Fibroblast of skin of left quadriceps (primary cell): ENCODE data around the gene SERPINB10.

Source experiments
- DNase-seq, 2 experiments: peaks; one replicate each; pipeline ENCODE4 v3.0.0-alpha.2; 2013; ENCODE audit warnings: low read depth in 2 of 2

Gene SERPINB10

DNA sequence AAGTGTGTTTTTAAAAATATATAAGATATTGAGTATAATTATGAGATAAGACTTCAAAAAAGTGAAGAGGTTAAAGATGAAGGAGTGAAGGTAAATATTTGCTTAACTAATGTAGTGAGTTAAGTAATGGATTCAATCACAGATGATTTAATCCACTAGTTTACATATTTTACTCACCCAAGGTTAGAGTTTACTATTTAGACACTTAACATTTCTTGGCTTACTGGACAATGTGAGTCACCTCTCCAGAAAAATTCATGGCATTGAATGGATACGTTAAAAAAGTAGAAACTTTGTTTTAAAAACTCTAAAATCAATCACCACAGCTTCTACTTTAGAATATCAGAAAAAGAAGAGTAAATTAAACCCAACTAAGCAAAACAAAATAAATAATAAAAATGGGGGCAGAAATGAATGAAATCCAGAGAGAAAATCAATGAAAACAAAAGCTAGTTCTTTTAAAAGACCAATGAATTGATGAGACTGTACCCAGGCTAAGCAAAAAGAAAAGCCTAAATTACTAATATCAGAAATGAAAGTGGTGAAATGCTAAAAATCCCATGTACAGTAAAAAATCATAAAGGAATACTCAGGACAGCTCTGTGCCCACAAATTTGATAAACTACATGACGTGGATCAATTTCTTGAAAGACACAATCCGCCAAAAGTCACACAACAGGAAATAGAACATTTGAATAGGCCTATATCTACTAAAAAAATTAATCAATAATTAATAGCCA is 39.5 kb downstream of the SERPINB10 start:
- no peak for DNase-seq

DNA sequence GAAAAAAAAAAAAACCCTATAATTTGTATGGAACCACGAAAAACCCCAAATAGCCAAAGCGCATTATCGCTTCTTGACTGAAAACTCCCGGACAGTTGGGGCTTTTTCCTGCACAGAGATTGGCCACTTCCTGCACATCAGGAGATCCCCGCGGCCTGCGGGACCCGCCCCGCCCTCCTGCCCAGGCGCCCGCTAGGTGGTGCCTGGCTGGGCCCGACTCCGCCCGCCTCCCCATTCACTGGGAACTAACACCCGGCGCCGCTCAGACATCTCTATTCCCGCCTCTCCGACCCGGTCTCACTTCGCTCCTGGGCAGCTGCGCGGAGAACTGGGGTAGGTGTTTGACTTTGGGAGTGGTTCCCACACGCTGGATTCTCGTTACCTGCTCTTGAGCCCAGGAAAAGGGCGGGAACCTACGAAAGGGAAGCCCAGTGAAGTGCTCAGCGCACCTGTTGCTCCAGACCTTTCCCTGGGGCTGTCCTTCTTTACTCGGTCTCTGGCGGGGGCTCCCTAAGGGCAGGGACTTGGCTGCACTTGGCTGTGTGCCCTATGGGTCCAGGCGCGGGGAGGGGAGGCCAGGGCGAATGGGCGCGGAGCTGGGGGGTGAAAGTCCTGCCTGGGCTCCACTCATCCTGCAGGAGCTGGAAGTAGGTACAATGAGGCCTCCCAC is 41.4 kb downstream of the SERPINB10 start, which contains the start of gene HMSD:
TSS of gene HMSD (plus strand) at position 234 of the 670 bp plus-strand sequence. CDS start 4,155 bp downstream, outside the sequence.
- DNase-seq = no peak

- DNase-seq = peak in 1 of 2 experiments; percentile 31
Observed at GRCh38 chr18:63951302-63951705, 43.5 kb downstream of the SERPINB10 start.

- peak; percentile 39 to 46 for DNase-seq
Observed at GRCh38 chr18:63953811-63954210, 46.1 kb downstream of the SERPINB10 start.

- peak; percentile 78 to 80 for DNase-seq
Observed at GRCh38 chr18:63956755-63957154, 49.0 kb downstream of the SERPINB10 start.

DNA sequence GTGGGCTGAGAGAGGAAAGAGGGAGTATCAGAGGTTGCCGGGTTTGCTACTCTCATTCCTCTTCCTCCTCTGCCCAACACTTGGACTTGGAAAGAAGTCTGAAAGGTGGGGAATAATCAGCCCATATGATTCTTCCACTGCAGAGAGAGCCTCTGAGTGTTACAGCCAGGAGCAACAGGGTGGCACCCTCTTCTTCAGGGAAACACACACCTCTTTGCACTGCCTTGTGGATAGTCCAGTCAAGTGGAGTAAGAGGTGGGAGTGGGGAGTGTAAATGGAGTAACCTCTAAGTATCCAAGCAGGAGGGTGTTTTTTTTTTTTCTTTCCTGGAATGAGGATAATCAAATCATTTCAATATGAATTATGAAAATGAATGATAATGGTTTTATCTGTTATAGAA is 53.1 kb downstream of the SERPINB10 start:
- no peak for DNase-seq

DNA sequence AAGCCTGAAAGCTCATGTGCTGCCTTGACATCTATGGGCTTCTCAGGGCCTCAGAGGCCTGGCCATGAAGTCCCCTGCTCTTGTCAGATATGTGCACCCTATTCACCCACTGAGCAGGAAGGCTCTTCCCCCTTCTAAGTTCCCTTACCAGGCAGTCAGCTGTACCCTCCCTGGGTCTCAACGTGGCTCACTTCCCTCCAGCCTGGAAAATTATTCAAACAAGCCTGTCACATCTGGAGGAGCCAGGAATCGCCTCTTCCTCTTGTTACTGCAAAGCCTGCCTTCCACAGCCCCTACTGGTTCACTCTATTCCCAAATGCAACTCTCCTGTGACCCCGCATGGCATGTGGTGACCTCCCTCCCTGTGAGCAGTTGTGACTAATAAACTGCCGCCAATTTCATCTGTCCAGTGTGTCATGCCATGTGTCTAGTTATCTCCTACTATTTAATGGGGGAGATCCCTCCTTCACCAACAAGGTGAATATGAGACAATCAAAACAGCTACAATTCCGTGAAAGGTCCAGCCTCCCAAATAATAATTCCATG is 53.8 kb downstream of the SERPINB10 start:
- no peak for DNase-seq

GRCh38 chr18:63962137-63962536 is 54.4 kb downstream of the SERPINB10 start:
- DNase-seq = no peak

DNA sequence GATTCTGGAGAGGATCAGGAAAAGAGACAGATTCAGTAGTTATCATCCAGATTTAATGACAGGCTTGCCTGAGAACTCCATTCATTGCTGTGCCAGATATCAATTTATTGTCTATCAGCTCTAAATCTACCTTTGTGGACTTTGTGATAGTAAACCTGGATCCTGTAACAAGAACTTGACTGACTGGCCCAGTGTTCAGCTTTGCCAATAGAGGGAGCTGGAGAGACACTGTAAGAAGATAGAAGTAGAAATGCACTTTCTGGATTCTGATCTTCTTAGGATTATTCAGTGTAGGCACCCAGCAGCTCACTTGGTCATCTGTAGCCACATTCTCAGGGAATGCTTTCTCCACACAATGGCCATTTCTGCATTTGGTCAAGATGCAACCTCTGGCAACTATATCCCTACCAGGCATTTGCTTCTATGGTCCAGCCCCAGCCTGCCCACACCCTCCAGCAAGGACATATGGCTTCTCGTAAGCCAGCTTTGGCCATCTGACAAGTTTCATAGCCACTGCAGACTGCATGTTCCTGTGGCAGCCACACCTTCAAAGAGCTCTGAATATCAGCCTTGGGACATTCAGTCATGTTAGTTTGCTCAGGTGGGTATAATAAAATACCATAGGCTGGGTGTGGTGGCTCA is 56.0 kb downstream of the SERPINB10 start:
- peak in 1 of 2 experiments; percentile 21 for DNase-seq

DNA sequence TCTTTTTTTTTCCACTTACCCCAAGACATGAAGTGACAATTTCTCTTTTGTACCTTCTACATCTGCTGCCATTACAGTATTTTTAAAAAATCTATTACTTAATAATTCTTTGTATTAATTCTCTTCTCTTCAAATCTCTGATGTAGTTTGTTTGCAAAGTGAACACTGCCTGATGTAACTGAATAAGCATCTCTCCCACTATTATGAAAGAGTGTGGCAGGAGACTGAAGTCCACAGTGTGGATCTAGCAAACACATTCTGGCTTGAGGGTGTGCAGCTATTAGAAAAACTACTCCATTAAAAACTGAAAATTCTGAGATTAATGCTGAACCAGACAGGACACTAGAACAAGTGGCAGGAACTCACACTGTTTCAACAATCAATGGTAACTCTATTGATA is 57.1 kb downstream of the SERPINB10 start:
- DNase-seq = no peak

GRCh38 chr18:63965716-63966330 is 58.1 kb downstream of the SERPINB10 start:
- no peak for DNase-seq

DNA sequence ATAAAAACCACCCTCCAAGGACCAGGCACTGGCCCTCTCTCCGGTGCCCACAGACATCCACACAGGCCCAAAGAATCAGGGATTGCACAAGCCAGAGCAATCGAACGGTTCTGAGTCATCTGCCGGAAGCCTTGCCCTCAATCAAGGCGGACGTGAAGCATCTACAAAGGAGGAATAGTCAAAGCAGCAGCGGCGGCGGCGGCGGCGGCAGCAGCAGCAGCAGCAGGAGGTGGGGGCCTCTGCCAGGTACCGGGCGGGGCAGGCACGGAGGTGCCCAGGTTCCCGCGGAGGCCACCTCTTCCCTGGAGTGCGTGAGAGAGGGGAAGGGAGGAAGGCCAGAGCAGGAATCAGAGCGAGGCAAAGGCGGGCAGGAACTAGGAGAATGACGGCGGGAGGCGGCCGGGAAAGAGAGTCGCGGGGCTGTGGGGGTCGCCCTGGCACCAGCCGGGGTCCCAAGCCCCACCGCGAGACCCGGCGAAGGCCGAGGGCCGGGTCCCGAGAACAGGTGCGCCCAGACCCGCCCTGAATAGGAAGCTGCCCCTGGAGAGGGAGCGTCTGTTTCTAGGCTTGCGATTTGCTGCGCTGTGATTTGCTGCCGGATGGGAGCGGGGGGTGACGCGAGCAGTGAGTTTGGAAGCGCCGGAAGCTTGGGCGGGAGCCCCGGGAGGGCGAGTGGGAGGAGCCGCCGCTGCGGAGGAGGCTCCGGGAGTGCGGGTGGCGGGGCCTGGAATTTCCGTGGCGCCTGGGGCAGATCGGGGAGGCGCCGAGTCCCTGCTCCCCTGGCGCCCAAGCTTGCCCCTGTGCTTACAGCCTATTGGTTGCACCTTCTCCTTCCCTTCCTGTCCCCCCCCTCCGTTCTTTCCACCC is 62.4 kb downstream of the SERPINB10 start, which contains the start of gene SERPINB8:
TSS of gene SERPINB8 (plus strand) at position 140 of the 867 bp plus-strand sequence. CDS start 8,228 bp downstream, outside the sequence.
- DNase-seq = peak; percentile 85 to 88

- no peak for DNase-seq
Observed at GRCh38 chr18:63970809-63971205, 63.0 kb downstream of the SERPINB10 start.

DNA sequence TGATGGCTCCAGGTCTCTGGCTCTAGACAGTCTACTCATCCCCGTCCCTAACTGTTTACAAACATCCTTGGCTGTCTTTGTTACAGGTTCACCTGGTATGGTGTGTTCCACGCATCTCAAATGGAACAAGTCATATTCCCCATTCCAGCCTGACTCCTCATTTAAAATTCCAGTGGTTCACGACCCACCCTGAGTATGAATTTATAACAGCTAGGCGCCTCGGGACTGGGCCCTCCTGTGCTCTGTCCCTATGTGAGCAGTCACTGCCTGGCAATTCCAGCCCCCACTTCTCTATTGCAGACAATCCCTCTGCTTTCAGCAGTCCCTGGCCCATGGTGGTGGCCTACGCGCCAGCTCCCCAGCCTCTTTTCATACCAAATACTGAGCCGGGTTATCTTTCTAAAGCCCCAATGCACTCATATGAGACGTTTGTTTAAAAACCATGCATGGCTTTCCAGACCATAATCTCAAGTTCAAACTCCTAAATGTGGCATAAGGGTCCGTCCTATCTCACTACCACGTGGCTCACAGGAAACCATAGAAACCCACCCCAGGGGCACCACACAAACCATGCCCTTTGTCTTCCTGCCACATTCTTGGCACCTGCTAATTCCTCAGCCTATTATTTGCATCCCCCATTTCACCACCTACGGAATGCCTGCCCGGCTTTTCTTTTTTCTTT is 63.7 kb downstream of the SERPINB10 start:
- no peak for DNase-seq

- no peak for DNase-seq
Observed at GRCh38 chr18:63972002-63972376, 64.2 kb downstream of the SERPINB10 start.

GRCh38 chr18:63974991-63975390 is 67.2 kb downstream of the SERPINB10 start:
- DNase-seq = peak in 1 of 2 experiments; percentile 17

- DNase-seq = no peak
Observed at GRCh38 chr18:63975628-63976027, 67.9 kb downstream of the SERPINB10 start.

DNA sequence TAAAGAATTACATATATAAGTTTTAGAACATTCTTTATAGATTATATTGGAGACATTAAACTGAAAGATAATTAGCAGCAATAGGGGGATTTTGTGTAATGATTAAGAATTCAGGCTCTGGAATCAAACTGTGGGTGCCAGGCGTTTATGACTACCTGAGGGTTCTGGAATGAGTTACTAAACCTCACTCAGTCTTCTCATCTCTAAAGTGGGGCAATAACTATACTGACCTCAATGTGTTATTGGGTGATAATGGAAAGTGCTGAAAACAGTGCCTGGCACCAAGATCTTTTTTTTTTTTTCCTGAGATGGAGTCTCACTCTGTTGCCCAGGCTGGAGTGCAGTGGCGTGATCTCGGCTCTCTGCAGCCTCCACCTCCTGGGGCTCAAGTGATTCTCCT is 69.3 kb downstream of the SERPINB10 start:
- no peak for DNase-seq

GRCh38 chr18:63979409-63979920 is 71.7 kb downstream of the SERPINB10 start:
- peak; percentile 46 to 50 for DNase-seq

- DNase-seq = no peak
Observed at GRCh38 chr18:63980027-63980426, 72.3 kb downstream of the SERPINB10 start.
